GM19455 (cell line): Measurements from ENCODE around the gene MAP3K15.

Experiments used
- ATAC-seq: cut with Tn5 transposase; IDR thresholded peaks from one replicate; pipeline ENCODE4 v1.9.1; 2021; ENCODE audit not compliant: unreplicated experiment

Gene MAP3K15, protein sequence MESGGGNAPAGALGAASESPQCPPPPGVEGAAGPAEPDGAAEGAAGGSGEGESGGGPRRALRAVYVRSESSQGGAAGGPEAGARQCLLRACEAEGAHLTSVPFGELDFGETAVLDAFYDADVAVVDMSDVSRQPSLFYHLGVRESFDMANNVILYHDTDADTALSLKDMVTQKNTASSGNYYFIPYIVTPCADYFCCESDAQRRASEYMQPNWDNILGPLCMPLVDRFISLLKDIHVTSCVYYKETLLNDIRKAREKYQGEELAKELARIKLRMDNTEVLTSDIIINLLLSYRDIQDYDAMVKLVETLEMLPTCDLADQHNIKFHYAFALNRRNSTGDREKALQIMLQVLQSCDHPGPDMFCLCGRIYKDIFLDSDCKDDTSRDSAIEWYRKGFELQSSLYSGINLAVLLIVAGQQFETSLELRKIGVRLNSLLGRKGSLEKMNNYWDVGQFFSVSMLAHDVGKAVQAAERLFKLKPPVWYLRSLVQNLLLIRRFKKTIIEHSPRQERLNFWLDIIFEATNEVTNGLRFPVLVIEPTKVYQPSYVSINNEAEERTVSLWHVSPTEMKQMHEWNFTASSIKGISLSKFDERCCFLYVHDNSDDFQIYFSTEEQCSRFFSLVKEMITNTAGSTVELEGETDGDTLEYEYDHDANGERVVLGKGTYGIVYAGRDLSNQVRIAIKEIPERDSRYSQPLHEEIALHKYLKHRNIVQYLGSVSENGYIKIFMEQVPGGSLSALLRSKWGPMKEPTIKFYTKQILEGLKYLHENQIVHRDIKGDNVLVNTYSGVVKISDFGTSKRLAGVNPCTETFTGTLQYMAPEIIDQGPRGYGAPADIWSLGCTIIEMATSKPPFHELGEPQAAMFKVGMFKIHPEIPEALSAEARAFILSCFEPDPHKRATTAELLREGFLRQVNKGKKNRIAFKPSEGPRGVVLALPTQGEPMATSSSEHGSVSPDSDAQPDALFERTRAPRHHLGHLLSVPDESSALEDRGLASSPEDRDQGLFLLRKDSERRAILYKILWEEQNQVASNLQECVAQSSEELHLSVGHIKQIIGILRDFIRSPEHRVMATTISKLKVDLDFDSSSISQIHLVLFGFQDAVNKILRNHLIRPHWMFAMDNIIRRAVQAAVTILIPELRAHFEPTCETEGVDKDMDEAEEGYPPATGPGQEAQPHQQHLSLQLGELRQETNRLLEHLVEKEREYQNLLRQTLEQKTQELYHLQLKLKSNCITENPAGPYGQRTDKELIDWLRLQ (N-terminal part only)

DNA sequence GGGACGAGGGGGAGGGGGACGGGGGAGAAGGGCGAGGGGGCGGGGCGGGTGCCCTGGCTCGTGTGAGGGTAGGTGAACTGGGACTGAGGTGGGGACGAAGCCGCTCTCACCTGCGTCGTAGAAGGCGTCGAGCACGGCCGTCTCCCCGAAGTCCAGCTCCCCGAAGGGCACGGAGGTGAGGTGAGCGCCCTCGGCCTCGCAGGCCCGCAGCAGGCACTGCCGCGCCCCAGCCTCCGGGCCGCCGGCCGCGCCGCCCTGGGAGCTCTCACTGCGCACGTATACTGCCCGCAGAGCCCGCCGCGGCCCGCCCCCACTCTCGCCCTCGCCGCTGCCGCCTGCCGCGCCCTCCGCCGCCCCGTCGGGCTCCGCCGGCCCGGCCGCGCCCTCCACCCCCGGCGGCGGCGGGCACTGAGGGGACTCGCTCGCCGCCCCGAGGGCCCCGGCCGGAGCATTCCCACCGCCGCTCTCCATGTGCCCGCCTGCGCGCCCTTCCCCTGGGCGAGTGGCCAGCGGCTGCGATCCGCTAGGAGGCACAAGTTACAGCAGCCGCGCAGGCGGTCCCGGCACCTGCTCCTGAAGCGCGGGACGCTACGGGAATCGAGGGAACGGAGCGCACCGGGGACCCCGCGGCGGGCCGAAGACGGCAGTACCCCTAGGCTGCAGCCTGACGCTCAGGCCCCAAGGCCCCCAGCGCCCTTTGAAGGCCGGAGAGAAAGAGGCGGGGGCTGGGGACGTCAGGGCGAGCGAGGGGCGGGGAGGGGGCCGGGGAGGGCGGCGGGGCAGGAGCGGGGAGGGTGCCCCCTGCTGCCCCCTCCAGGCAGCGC is at the start of gene MAP3K15:
Gene MAP3K15 (minus strand): TSS at position 718 of the 824 bp plus-strand sequence. CDS start 247 bp downstream, at position 471.
- no peak for ATAC-seq

DNA sequence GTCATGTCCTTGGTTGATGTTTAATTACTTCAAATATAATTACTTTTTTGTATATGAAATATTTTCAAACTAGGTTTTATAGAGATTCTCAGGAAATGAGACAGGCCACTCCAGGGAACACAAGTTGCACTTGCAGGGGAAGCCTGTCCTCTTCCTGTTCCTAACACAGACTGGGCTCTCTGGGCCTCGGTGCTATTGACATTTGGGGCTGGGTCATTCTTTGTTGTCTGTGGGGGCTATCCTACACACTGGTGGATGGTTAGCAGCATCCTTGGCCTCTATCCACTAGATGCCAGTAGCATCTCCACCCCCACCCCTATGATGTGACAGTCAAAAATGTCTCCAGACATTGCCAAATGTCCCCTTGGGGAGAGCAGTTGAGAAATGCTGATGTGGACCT is 49.3 kb upstream of the MAP3K15 start:
- no peak for ATAC-seq

DNA sequence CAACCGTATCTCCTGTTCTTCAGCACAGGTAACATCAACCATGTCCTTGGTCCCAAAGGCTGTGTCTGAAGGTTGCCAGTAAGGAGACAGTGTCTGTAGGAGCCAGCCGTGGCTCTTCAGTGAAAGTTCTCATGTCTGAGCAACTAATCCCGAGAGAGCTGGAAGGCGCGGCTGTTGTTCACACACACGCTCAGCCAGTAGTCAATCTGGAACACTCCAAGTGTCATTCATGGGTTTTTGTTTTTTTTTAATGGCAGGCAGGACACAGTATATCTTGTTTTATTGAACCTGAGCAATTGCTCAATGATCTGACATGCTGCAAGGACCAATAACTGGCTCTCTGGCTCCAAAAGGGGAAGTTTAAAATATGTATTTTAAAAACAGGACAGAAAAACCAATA is 48.4 kb upstream of the MAP3K15 start:
- no peak for ATAC-seq

DNA sequence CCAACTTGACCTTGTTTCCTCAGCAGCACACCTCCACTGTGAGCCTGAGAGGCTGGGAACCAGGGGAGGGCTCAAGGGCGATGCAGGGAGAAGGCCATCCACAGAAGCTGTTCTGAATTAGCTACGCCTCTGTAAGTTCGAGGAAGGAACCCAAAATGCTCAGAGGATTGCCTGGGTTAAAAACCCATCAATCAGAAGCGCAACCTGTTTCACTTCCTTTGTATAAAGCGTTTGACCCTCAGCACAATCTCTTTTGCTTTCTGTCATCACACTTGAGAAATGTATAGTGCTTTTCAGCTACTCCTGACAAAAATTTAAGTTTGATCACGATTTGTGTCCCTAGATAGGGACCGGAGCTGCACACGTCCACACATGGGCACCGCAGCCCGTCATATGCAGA is 48.0 kb upstream of the MAP3K15 start:
- no peak for ATAC-seq

DNA sequence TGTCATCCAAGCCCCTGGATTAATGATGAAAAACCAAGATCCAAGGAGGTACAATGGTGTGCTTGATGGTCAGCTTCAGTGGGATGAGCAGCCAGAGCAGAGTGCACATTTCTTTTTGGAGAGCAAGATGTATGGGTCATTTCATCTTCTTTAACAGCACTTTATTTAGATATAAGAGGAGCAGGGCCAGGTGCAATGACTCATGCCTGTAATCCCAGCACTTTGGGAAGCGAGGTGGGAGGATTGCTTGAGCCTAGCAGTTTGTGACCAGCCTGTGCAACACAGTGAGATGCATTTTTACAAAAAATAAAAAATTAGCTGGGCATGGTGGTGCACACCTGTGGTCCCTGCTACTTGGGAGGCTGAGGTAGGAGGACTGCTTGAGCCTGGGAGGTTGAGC is 45.3 kb upstream of the MAP3K15 start:
- ATAC-seq = no peak

DNA sequence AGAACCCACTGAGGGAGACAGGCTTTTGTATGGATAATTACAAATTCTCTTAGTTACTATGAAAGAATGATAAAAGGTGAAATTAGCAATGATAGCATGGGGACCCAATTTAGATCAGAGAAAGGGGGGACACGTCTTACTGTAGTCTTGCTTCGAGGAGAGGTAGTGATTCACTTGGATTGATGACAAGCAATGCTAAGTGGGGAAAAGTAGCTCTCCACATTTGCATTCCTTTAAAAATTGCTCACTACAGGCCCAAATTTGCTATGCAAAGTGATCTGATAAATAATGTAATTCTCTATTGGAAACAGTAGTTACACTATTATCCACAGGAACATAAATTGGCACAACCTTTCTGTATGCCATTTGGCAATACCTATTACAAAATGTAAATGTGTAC is 42.5 kb upstream of the MAP3K15 start:
- ATAC-seq = no peak

DNA sequence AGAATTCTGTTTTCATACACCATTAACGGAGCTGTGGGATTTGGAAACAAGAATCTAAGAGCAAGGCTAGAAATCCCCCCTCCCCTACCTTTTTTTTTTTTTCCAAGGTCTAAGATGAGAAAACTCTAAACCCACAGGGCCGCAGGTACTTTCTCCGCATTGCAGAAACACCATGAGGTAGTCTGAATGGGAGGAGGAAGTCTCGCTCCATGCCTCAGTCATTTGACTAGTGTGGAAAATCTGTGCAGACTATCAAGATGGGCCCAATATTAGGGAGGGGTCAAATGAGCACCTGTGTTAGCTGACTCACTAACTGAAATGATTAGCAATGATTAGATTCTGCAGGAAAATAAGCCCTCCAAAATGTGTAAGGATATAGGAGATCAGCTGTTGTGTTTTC is 40.9 kb upstream of the MAP3K15 start:
- no peak for ATAC-seq

DNA sequence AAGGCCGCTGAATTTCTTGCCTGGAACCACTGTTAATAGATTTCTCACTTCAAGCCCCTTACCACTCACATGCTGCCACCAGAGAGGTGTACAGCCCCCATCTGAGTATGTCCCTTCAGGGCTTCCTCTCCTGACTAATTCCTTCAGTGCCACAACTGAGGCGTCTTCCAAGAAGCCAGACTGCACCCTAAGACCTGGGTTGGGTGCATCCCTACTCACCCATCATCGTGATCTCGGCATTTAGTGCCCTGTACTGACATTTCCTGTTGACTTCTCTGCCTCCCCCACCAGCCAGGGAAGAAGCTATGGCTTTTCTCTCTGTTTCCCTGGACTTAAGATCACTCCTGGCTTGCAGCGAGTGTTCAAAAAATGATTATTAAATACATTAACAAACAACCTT is 40.4 kb upstream of the MAP3K15 start:
- no peak for ATAC-seq

DNA sequence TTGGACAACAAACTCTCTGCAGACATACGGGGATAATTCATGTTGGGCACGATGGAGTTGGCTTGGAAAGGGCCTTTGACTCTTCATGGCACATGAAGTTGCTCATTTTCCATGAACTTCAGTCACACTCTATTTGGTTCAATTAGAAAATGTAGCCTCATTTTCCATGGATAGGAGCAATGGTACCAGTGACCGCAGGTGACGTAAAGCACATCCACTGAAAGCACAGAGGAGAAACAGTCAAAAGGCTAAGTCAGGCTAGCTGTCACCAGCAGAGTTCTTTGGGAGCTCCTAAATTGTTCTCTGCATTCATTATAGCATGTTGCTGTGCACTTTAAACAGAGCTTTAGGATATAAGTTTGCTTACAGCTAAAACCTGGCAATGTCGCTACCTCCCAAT is 39.9 kb upstream of the MAP3K15 start:
- ATAC-seq = no peak

DNA sequence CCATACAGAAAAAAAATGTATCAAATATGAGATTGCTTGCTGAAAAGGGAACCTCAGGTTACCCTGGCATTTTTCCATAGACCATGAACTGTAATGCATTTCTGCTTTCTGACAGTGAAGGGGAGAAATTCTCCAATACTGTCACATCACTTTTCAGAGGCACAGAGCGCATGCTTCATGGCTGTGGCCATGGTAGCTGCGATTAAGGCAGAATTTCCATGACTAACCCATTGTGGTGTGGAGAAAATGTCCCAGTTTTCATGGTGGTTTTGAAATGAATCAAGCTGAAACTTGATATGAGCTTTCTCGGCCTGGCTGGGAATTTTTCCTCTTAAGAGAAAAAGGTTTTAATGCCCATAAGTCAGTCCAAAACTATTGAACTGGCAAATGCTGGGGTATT is 39.5 kb upstream of the MAP3K15 start:
- no peak for ATAC-seq

DNA sequence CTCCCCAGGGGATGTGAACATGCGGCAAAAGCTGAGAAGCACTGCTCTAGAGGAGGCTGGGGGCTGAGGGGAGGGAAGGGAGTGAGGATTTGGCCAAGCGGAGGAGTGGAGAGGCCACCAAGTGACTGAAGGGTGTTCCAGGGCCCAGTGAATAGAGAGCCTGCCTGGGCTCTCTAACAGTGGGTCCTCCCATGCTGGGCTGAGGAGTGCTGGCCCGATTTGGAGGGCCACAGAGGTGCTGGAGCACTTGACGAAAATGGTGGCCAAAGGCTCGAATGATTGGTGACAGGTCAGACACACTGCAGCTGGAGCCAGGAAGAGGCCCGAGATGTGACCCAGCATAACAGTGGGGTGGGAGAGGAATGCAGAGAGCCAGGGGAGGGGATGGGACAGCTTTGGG is 37.5 kb upstream of the MAP3K15 start:
- no peak for ATAC-seq

DNA sequence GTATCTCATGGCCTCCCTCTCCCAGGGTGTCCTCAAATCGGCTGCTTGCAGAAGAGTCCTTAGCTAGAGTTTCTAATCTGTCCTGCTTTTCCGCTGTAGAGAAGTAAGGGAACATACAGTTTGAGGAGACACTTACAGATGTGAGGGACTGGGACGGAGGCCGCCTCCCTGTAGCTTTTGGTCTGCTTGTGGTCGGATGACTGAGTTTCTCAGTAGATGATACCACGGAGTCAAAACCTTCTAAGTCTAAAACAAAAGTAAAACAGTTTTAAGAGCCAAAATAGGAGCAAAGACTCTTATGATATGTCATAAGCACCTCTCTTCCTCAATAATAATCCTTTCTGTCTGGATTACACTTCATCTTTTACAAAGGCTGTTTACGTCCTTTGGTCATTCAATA is 34.5 kb upstream of the MAP3K15 start:
- no peak for ATAC-seq

DNA sequence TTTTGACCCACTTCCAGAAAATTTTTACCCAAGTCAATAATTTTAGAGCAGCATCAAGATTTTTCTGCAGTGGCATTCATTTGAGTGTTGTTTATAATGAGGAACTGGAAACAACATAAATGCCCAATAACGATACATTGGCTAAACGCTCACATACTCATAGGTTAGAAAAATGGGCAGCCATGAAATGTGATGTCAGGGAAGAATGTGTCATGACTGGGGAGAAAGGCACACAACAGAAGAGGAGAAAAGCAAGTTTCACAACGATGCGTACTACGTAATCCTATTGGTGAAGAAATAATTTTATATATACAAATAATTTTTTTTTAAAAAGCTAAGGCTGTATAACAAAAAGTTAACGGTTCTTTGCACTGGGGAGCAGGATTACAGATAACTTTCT is 33.6 kb upstream of the MAP3K15 start:
- ATAC-seq = no peak

DNA sequence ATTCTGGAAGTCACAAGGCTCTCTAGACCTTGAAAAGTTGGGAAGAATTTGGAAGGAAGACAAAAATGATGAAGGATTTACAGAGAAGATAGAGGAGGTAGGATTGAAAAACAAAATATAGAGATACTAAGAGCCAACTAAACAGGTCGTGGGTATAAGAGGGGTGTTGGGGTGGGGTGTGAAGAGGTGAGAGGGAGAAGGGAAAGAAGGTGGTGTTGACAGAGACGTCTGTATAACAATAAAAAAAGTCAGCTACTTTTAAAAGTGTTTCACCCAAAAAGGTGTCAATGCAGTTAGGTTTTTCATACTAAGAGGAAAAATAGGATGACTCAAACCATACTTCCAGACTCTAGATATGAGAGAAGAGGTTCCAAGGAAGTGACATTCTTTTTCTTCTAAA is 33.0 kb upstream of the MAP3K15 start:
- ATAC-seq = no peak

DNA sequence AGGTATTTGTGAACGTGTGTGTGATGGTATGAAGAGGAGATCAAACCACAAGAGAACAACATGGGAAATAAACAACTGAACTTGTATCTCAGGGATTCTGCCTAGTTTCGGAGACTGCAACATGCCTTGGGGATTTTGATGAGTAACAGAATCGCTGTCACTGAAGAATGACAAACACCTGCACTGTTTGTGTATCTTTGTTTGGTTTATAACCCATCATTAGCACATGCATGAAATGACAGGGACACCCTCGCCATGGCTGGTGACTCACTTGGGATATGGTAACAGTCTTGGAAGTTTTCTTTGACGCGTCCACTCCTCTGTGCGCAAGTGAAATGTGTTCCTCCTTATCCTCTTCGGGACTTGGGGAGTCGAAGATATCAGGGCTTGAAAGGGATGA is 30.3 kb upstream of the MAP3K15 start:
- ATAC-seq = no peak

DNA sequence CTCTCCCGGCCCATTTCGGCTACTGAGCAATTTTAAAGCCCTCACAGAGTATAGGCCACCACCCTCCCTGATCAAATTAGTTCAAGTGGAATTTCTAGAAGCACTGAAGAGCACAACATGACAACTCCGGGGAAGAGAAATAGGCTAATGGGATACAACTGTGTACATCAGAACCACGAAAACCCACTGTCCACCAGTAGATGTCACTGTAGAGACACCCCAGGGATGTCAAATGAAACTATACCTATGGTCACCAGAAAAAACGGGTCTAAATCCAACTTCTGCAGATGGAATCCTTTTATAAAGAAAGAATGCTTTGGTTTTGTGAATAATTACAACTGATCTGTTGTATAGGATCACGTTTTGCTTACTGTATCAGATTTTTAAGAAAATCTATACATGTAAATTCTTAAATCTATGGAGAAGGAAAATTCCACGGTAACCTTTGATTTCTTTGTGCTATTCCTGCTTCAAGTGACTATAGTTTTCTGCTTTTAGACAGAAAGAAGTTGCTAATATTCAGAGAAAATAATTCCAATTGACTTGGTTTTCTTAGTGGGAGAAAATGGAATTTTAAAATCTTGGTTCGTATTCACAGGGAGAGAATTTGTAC is 29.5 kb upstream of the MAP3K15 start:
- ATAC-seq = no peak

DNA sequence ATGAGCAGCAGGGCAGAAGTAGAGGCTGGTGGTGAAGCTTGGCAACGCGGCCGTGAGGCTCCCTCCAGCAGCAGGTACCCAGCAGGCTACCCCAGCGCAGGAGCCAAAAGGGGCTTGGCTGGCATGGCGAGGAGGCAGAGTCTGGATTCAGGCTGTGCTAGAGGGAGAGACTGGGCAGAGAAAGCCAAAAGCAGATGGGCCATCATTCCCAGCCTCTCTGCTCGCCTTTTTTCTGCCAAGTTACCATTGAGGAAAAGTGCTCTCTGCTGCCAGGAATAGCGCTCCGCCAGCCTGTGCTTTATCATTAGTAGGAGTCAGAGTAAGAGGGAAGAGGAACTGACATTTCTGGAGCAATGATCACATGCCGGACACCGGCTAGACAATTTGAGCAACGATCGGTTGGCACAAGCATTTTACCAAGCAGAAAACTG is 28.7 kb upstream of the MAP3K15 start:
- ATAC-seq = no peak

DNA sequence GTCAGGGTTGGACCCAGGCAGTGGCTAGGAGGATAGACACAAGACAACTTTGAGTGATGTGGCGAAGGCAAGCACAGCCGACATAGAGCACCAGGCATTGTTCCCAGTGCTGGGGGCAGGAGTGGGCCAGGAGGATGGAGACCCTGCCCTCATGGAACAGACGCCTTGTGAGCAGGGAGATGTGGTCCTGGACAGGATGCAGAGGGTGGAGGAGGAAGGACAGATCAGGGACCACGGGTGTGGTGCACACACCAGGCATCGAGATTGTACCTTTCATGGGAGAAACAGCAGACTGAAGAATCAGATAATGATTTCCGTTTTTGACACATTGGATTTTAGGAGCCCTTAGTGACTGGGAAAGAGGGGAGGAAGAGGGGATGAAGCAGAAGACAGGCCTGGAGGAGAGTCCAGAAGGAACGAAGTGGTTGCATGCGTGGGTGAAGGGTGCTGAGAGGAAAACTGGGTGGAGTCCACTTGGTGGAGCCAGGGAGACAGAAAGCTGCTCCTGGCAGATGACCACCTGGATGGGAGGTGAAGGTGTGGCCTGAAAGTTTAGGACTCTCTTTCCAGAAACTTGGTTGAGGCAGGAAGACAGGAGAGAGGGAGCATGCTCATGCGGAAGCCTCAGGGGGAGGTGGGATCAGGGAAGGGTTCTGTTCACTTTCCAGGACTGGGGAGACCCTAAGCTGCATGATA is 27.9 kb upstream of the MAP3K15 start:
- ATAC-seq = no peak

DNA sequence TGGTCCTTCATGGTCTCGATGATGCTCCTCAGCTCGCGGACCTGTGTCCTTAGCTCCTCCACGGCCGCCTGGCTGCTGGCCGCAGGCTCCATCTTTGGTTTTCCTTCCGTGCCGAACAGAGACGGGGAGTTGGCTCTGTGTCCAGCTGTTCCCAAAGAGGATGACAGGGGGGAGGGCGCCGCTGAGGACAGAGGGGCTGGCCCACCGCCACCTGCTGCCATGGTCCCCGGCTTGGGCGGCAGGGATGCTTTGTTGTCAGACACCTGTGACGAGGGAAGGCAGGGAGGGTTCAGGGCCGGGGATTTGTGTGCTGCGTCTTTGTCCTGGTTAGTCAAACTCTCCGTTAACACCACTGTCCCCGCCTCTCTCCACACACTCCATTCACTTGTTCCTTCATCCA is 26.6 kb upstream of the MAP3K15 start:
- ATAC-seq = no peak

DNA sequence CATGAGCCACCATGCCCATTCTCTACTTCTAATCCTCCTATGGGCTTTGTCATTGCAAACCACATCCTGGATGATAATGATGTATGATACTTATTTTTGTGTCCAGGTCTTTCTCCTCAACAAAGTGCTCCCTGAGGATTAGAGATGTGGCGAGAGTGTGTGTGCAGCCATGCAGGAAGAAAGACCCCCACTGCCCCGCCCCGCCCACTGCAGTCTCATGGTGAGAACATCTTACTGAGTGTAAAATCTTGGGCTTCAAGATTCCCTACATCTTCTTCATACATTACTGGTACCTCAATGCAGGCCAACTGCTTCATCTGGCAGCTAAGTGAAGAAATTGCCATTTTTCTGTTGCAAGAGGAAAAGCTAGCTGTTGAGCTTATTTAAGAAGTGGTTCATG is 25.9 kb upstream of the MAP3K15 start:
- ATAC-seq = no peak
